Right atrium auricular region (tissue), 2 donors: ENCODE results near the gene MTCH1. TPM values are rescaled to one million over a fixed set of nuclear protein-coding genes. Genes with fewer than 3 reads are reported as not detected.

Experiments used
- DNase-seq: peaks from one replicate; pipeline ENCODE4 v3.0.0-alpha.2; 2019; ENCODE audit warnings: low spot score
- H3K27ac ChIP-seq, 2 donors: fragments of 200-600 bp; sonication (generic); 1 replicate in 1 of 2; 2 replicates in 1 of 2; pipeline ENCODE4 v1.5.1; 2016 to 2019
- H3K27me3 ChIP-seq, 2 donors: fragments of 200-600 bp; sonication (generic); one replicate each; pipeline versions ENCODE4 v1.5.1 to v1.6.0; 2017 to 2019
- H3K36me3 ChIP-seq: fragments of 200-600 bp; sonication (generic); one replicate; pipeline ENCODE4 v1.5.1; 2016
- H3K4me1 ChIP-seq, 2 donors: fragments of 200-600 bp; sonication (generic); one replicate each; pipeline versions ENCODE4 v1.5.1 to v1.6.0; 2017 to 2019
- H3K4me3 ChIP-seq, 2 donors: fragments of 200-600 bp; sonication (generic); 1 replicate in 1 of 2; 2 replicates in 1 of 2; pipeline ENCODE4 v1.5.1; 2017 to 2019; ENCODE audit warnings: mild to moderate bottlenecking in 1 of 2, moderate library complexity in 1 of 2
- H3K9me3 ChIP-seq, 2 donors: fragments of 200-600 bp; sonication (generic); one replicate each; pipeline ENCODE4 v1.5.1; 2019
- CTCF ChIP-seq, 2 donors: fragments of 200-600 bp; sonication (generic); IDR thresholded peaks; one replicate each; pipeline ENCODE4 v1.5.1; 2019; ENCODE audit warnings: antibody characterized with exemption in 2 of 2
- total RNA-seq, 2 donors: library from RNA; depleted of rRNA; stranded (reverse); fragments of >200 nt; gene quantifications; one replicate each; pipeline ENCODE4 v1.1.0, GENCODE V29; 2016

Gene MTCH1
- total RNA-seq, 2 donors from 2014 or later = 155 to 259 TPM

GRCh38 chr6:36967301-36967700, 18.7 kb downstream of the MTCH1 start:
- Histone ChIP-seq H3K4me1 (peaks cover 0 to 59% of the 10 kb centered on the region in 2 donors), H3K36me3 (peaks cover 54% of the 10 kb centered on the region), H3K9me3 (no peaks in the 10 kb centered on the region), H3K27me3 (no peaks in the 10 kb centered on the region), H3K27ac (peak overlapping the region; percentile 20), H3K4me3 (no peak overlapping the region)
- no peak for DNase-seq
- TF ChIP-seq CTCF (IDR thresholded peaks at IDR 0.05) = no peak

GRCh38 chr6:36964908-36965307, 21.1 kb downstream of the MTCH1 start:
- no peak for TF ChIP-seq CTCF (IDR thresholded peaks at IDR 0.05)
- peak overlapping the region in 1 of 2 donors; percentile 26 for H3K27ac ChIP-seq
- peaks cover 30% of the 10 kb centered on the region for H3K36me3 ChIP-seq
- peaks cover 0 to 42% of the 10 kb centered on the region in 2 donors for H3K4me1 ChIP-seq
- no peaks in the 10 kb centered on the region for H3K27me3 ChIP-seq
- H3K4me3 ChIP-seq = no peak overlapping the region
- no peaks in the 10 kb centered on the region for H3K9me3 ChIP-seq
- no peak for DNase-seq

GRCh38 chr6:36964349-36964748, 21.6 kb downstream of the MTCH1 start:
- peaks cover 0 to 36% of the 10 kb centered on the region in 2 donors for H3K4me1 ChIP-seq
- DNase-seq = no peak
- TF ChIP-seq CTCF (IDR thresholded peaks at IDR 0.05) = no peak
- peak overlapping the region in 1 of 2 donors; percentile 26 for H3K27ac ChIP-seq
- no peaks in the 10 kb centered on the region for H3K9me3 ChIP-seq
- H3K27me3 ChIP-seq = no peaks in the 10 kb centered on the region
- no peak overlapping the region for H3K4me3 ChIP-seq
- peaks cover 25% of the 10 kb centered on the region for H3K36me3 ChIP-seq

- Histone ChIP-seq H3K27me3 (no peaks in the 10 kb centered on the region), H3K27ac (peak overlapping the region in 1 of 2 donors; percentile 26), H3K9me3 (no peaks in the 10 kb centered on the region), H3K36me3 (peaks cover 18% of the 10 kb centered on the region), H3K4me3 (no peak overlapping the region), H3K4me1 (peaks cover 0 to 34% of the 10 kb centered on the region in 2 donors)
- DNase-seq = no peak
- no peak for TF ChIP-seq CTCF (IDR thresholded peaks at IDR 0.05)
These were observed 22.3 kb downstream of the MTCH1 start for GRCh38 chr6:36963451-36964290.

GRCh38 chr6:36962874-36963273, 23.1 kb downstream of the MTCH1 start:
- H3K4me1 ChIP-seq = peaks cover 0 to 29% of the 10 kb centered on the region in 2 donors
- peaks cover 10% of the 10 kb centered on the region for H3K36me3 ChIP-seq
- H3K27me3 ChIP-seq = no peaks in the 10 kb centered on the region
- no peak for TF ChIP-seq CTCF (IDR thresholded peaks at IDR 0.05)
- DNase-seq = peak; percentile 81
- no peaks in the 10 kb centered on the region for H3K9me3 ChIP-seq
- no peak overlapping the region for H3K27ac ChIP-seq
- H3K4me3 ChIP-seq = no peak overlapping the region
